Neutrophil (primary cell): Measurements from ENCODE around the gene GTF2A1L.

Source experiments
- H3K27ac ChIP-seq: fragments of 200-600 bp; sonication (generic); 2 replicates; pipeline ENCODE4 v1.5.1; 2016; ENCODE audit warnings: mild to moderate bottlenecking, moderate library complexity
- H3K27me3 ChIP-seq: fragments of 200-600 bp; sonication (generic); 2 replicates; pipeline ENCODE4 v1.6.0; 2016; ENCODE audit warnings: mild to moderate bottlenecking
- H3K36me3 ChIP-seq: fragments of 200-600 bp; sonication (generic); 2 replicates; pipeline ENCODE4 v1.5.1; 2017
- H3K4me1 ChIP-seq, 2 experiments: fragments of 200-600 bp in 1 of 2; sonication (generic) in 1 of 2; 1 replicate in 1 of 2; 2 replicates in 1 of 2; pipeline versions ENCODE4 v1.5.1 to v1.6.1; 2013 to 2016; ENCODE audit warnings: low read depth in 1 of 2, low read length in 1 of 2, mild to moderate bottlenecking in 1 of 2, moderate library complexity in 1 of 2; ENCODE audit not compliant: control insufficient read depth in 1 of 2, insufficient read depth in 1 of 2
- H3K4me3 ChIP-seq, 2 experiments: fragments of 200-600 bp in 1 of 2; sonication (generic) in 1 of 2; 1 replicate in 1 of 2; 2 replicates in 1 of 2; pipeline ENCODE4 v1.5.1; 2013 to 2016; ENCODE audit warnings: low read depth in 1 of 2, low read length in 1 of 2, mild to moderate bottlenecking in 1 of 2, moderate library complexity in 1 of 2
- H3K9me3 ChIP-seq: fragments of 200-600 bp; sonication (generic); 2 replicates; pipeline ENCODE4 v1.5.1; 2016
- TF ChIP-seq, protein P1 (sequence below): fragments of 200-600 bp; sonication (generic); IDR thresholded peaks from 2 replicates; pipeline ENCODE4 v1.5.1; 2016; ENCODE audit warnings: antibody characterized with exemption

The GTF2A1L gene

DNA sequence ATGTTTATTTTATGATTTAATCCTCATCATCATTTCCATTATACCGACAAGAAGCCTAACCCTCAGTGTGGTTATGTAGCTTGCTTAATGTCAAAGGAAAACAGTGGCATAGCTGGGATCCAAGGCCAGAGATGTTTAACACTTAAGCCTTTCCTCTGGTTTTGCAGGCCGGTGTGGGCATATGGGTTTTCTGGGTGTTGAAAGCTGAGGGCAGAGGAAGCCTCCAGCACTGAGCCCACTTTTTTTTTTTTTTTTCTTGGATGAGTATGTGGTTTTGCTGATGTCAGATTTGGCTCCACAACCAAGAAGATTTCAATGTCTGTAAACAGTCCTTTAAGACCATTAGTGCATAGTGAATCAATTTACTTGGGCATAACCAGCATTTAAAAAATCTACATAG is 96.6 kb downstream of the GTF2A1L start:
- no peaks in the 10 kb centered on the region for H3K4me1 ChIP-seq
- H3K9me3 ChIP-seq, result no peaks in the 10 kb centered on the region
- TF ChIP-seq, protein P1, sequence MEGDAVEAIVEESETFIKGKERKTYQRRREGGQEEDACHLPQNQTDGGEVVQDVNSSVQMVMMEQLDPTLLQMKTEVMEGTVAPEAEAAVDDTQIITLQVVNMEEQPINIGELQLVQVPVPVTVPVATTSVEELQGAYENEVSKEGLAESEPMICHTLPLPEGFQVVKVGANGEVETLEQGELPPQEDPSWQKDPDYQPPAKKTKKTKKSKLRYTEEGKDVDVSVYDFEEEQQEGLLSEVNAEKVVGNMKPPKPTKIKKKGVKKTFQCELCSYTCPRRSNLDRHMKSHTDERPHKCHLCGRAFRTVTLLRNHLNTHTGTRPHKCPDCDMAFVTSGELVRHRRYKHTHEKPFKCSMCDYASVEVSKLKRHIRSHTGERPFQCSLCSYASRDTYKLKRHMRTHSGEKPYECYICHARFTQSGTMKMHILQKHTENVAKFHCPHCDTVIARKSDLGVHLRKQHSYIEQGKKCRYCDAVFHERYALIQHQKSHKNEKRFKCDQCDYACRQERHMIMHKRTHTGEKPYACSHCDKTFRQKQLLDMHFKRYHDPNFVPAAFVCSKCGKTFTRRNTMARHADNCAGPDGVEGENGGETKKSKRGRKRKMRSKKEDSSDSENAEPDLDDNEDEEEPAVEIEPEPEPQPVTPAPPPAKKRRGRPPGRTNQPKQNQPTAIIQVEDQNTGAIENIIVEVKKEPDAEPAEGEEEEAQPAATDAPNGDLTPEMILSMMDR, result no peak
- no peaks in the 10 kb centered on the region for H3K27me3 ChIP-seq
- no peaks in the 10 kb centered on the region for H3K36me3 ChIP-seq
- H3K27ac ChIP-seq, result no peak overlapping the region
- H3K4me3 ChIP-seq, result no peak overlapping the region

DNA sequence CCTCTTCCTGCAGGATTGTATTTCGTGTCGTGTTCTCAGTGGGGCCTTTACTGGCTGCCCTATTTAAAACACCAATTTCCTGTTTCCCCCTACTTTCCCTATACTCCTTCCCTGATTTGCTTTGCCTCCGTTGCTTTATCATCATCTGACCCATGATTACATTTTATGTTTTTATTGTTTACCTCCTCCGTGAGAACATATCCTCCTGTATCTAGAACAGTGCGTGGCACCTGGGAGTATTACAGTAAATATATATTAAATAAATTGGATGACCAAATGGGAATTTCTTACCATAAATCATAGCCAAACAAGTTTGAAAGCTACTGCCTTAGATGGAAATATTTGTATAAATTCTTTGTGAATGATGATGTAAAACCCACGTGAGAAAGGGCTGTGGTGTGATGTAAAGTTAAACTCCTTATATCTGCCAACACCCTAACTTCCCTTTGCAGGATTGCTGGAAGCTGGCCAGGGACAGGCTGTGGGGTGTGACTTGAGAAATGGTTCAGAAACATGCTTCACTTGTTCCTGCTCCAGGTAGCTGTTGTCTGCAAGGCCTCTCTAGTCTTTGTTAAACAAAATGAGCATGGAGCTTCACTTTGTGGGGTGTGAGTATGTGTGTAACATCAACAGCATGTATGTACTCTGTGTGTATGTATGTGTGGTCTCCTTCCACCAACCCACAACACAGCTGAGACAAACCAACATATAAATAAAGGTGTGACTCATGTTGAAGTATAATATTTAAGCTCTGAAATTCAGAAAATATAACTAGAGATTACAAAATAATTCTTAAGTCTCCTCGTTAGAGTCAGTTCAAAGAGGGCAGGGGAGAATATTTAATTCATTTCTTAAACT is 97.6 kb downstream of the GTF2A1L start:
- no peak overlapping the region for H3K4me3 ChIP-seq
- no peaks in the 10 kb centered on the region for H3K27me3 ChIP-seq
- H3K27ac ChIP-seq, result no peak overlapping the region
- TF ChIP-seq, protein P1, result no peak
- H3K36me3 ChIP-seq, result no peaks in the 10 kb centered on the region
- no peaks in the 10 kb centered on the region for H3K4me1 ChIP-seq
- H3K9me3 ChIP-seq, result no peaks in the 10 kb centered on the region

DNA sequence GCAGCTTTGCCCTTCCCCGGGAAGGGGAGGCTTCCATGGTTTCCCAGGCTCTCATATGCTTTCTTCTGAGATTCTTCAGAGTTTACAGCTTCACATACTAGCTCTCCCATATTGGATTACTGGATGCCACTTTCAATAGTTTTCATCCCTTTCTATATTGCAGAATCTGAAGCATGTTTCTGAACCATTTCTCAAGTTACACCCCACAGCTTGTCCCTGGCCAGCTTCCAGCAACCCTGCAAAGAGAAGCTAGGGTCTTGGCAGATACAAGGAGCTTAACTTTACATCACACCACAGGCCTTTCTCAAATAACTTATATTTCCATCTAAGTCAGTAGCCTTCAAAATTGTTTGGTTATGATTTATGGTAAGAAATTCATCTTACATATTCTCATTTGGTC is 98.3 kb downstream of the GTF2A1L start:
- Histone ChIP-seq H3K36me3 (no peaks in the 10 kb centered on the region), H3K4me3 (no peak overlapping the region), H3K27ac (no peak overlapping the region), H3K27me3 (no peaks in the 10 kb centered on the region), H3K9me3 (no peaks in the 10 kb centered on the region), H3K4me1 (no peaks in the 10 kb centered on the region)
- TF ChIP-seq, protein P1, result no peak

DNA sequence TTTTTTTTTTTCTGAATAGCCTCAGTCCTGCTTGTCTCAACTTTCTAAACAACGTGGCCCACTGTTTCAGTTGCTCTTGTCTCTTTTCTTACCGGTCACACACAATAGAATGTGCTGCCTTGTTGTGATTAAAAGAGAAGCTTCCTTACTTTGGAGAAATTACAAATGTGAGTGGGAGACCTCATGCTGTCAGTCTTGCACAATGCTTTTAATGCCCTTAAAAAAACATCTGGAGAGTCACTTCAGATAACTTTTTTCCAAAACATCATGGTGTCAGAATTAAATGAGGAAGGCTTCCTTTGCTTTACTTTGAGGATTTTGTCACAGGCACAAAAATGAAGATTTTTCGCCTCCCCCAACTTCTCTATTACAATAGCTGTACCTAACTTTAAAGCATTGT is 100.2 kb downstream of the GTF2A1L start:
- H3K4me1 ChIP-seq, result no peaks in the 10 kb centered on the region
- TF ChIP-seq, protein P1, result no peak
- no peaks in the 10 kb centered on the region for H3K36me3 ChIP-seq
- H3K27ac ChIP-seq, result no peak overlapping the region
- H3K4me3 ChIP-seq, result no peak overlapping the region
- no peaks in the 10 kb centered on the region for H3K9me3 ChIP-seq
- no peaks in the 10 kb centered on the region for H3K27me3 ChIP-seq

DNA sequence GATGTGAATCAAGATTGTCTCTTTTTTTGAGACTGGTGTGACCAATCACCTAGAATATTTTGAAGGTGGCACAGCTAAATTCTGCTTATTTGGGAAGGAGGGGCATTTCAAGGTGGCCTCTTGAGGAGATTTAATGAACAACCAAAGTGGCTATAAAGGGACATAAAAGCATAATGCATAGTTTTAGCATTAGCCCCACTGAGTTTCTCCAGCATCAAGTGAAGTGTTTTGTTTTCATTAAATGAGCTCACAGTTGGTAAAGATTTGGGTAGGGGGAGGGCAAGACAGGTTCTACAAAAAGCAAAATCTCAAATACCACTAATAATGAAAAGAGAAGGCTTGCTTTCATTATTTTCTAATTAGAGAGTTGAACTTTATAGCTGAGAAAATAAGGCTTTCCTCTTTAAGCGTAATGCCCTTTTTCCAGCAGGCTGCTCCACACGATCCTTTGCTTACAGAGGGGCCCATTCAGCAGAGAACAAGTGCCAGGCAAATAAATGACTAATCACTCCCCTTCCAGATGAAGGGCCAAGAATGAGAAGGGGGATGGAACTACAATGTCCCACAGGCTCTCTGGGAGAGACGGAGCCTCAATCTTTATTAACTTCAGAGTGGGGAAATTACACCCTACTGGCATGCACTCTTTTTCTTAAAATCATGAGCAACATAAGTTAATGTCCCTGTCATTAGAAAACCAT is 102.0 kb downstream of the GTF2A1L start:
- Histone ChIP-seq H3K9me3 (no peaks in the 10 kb centered on the region), H3K4me3 (no peak overlapping the region), H3K36me3 (no peaks in the 10 kb centered on the region), H3K4me1 (no peaks in the 10 kb centered on the region), H3K27ac (no peak overlapping the region), H3K27me3 (no peaks in the 10 kb centered on the region)
- TF ChIP-seq, protein P1, result no peak
